ENCODE data around the gene RBMS3.

DNA sequence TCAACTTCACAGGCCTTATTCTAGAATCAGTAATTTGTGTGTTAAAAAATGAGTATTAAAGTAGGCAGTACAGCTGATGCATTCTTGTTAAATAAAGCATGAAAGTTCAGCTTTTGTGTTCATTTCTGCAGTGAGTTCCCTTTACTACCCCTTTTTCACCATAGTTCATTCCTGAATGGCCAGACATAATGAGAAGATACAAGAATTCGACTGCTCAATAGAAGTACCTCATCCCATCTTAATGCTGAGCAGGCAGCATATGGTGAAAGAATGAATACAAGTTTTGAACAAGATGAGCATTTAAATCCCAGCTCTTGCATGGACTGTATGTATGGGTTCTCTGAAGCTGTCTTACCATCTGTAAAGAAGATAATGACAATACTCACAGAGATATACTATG lies 677.9 kb downstream of the RBMS3 start:
- TF ChIP-seq POLR2A (IDR thresholded peaks at IDR 0.05): no peak
- no peak for TF ChIP-seq EP300 (IDR thresholded peaks at IDR 0.05)
- TF ChIP-seq, protein P1, sequence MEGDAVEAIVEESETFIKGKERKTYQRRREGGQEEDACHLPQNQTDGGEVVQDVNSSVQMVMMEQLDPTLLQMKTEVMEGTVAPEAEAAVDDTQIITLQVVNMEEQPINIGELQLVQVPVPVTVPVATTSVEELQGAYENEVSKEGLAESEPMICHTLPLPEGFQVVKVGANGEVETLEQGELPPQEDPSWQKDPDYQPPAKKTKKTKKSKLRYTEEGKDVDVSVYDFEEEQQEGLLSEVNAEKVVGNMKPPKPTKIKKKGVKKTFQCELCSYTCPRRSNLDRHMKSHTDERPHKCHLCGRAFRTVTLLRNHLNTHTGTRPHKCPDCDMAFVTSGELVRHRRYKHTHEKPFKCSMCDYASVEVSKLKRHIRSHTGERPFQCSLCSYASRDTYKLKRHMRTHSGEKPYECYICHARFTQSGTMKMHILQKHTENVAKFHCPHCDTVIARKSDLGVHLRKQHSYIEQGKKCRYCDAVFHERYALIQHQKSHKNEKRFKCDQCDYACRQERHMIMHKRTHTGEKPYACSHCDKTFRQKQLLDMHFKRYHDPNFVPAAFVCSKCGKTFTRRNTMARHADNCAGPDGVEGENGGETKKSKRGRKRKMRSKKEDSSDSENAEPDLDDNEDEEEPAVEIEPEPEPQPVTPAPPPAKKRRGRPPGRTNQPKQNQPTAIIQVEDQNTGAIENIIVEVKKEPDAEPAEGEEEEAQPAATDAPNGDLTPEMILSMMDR (IDR thresholded peaks at IDR 0.05): no peak
